HG02623 (cell line): ENCODE measurements around the gene CISD3.
"Not testable (repeated sequence)": the region's sequence is repeated elsewhere in the genome, so short reads cannot be mapped to it uniquely, and the experiment has no call there.

Experiments
- ATAC-seq: cut with Tn5 transposase; IDR thresholded peaks from one replicate; pipeline ENCODE4 v1.9.1; 2021; ENCODE audit warnings: moderate library complexity; ENCODE audit not compliant: unreplicated experiment

CISD3 gene

GRCh38 chr17:38707678-38708351 is 22.3 kb upstream of the CISD3 start:
- no peak for ATAC-seq

- ATAC-seq, result no peak
Measured at GRCh38 chr17:38709104-38709820, 20.9 kb upstream of the CISD3 start.

- no peak for ATAC-seq
Measured at GRCh38 chr17:38709864-38710603, 20.1 kb upstream of the CISD3 start.

- no peak for ATAC-seq
Measured at GRCh38 chr17:38710604-38710962, 19.6 kb upstream of the CISD3 start.

GRCh38 chr17:38710985-38711384 is 19.2 kb upstream of the CISD3 start:
- ATAC-seq, result no peak

- no peak for ATAC-seq
Measured at GRCh38 chr17:38711792-38712571, 18.2 kb upstream of the CISD3 start.

GRCh38 chr17:38712593-38712992 is 17.5 kb upstream of the CISD3 start:
- ATAC-seq, result no peak

GRCh38 chr17:38713456-38714075 is 16.6 kb upstream of the CISD3 start:
- no peak for ATAC-seq

GRCh38 chr17:38715216-38715943 is 14.8 kb upstream of the CISD3 start:
- no peak for ATAC-seq

- no peak for ATAC-seq
Measured at GRCh38 chr17:38716368-38717005, 13.7 kb upstream of the CISD3 start.

GRCh38 chr17:38717139-38717745 is 12.9 kb upstream of the CISD3 start:
- ATAC-seq, result no peak

- no peak for ATAC-seq
Measured at GRCh38 chr17:38719289-38719942, 10.7 kb upstream of the CISD3 start.

- ATAC-seq, result no peak
Measured at GRCh38 chr17:38719943-38720641, 10.0 kb upstream of the CISD3 start.

- ATAC-seq, result no peak
Measured at GRCh38 chr17:38720941-38721340, 9.2 kb upstream of the CISD3 start.

GRCh38 chr17:38721802-38722201 is 8.3 kb upstream of the CISD3 start:
- no peak for ATAC-seq

- no peak for ATAC-seq
Measured at GRCh38 chr17:38724337-38724988, 5.7 kb upstream of the CISD3 start.

- no peak for ATAC-seq
Measured at GRCh38 chr17:38725066-38725465, 5.1 kb upstream of the CISD3 start.

GRCh38 chr17:38726145-38726544 is 4.0 kb upstream of the CISD3 start:
- ATAC-seq, result not testable (repeated sequence)
